WTC11 (cell line): ENCODE results near the gene USH1G. TPM values are rescaled to one million over a fixed set of nuclear protein-coding genes. Genes with fewer than 3 reads are reported as not detected.

Experiments used
- ATAC-seq: fragments of 200-7000 bp; cut with Tn5 transposase; 2 replicates; pipeline ENCODE4 v1.10.0; 2021; ENCODE audit warnings: mild to moderate bottlenecking, moderate library complexity
- CTCF ChIA-PET: fragments of 300-600 bp; sonication (Branson Sonifier 250); formaldehyde crosslinking; loops from one replicate; lab custom pipeline; 2021; ENCODE audit warnings: antibody characterized with exemption; lab: Charles Lee
- POLR2A ChIA-PET: fragments of 350-600 bp; sonication (Branson Sonifier 250); formaldehyde crosslinking; loops from one replicate; lab custom pipeline; 2021; ENCODE audit warnings: antibody characterized with exemption; lab: Charles Lee
- DNase-seq: peaks from one replicate; pipeline ENCODE4 v3.0.0; 2021; ENCODE audit warnings: low spot score
- H3K27ac Mint-ChIP-seq: 2 replicates; pipeline ENCODE4 v1.8.0; 2021; ENCODE audit warnings: mixed read lengths
- H3K27me3 Mint-ChIP-seq: 2 replicates; pipeline ENCODE4 v1.8.0; 2021; ENCODE audit warnings: low read depth, mild to moderate bottlenecking, moderate library complexity, mixed read lengths
- H3K36me3 Mint-ChIP-seq: 2 replicates; pipeline ENCODE4 v1.8.0; 2021; ENCODE audit warnings: mixed read lengths
- H3K4me1 Mint-ChIP-seq: 2 replicates; pipeline ENCODE4 v1.8.0; 2022; ENCODE audit warnings: mixed read lengths
- H3K4me3 Mint-ChIP-seq: 2 replicates; pipeline ENCODE4 v1.8.0; 2021; ENCODE audit warnings: mild to moderate bottlenecking, moderate library complexity, mixed read lengths
- H3K9me3 Mint-ChIP-seq: 2 replicates; pipeline ENCODE4 v1.8.0; 2021; ENCODE audit warnings: mixed read lengths
- ATF3 ChIP-seq: sonication (generic); formaldehyde crosslinking; conservative IDR thresholded peaks from 2 replicates; pipeline ENCODE4 v1.8.1; 2022; ENCODE audit warnings: mild to moderate bottlenecking, missing genetic modification reagents
- CREB1 ChIP-seq: sonication (generic); formaldehyde crosslinking; IDR thresholded peaks from 2 replicates; pipeline ENCODE4 v1.8.0; 2023; ENCODE audit warnings: mild to moderate bottlenecking, missing genetic modification reagents
- CREM ChIP-seq: sonication (generic); formaldehyde crosslinking; IDR thresholded peaks from 2 replicates; pipeline ENCODE4 v1.8.1; 2022; ENCODE audit warnings: mild to moderate bottlenecking, missing genetic modification reagents, moderate library complexity
- E2F4 ChIP-seq: sonication (generic); formaldehyde crosslinking; IDR thresholded peaks from 2 replicates; pipeline ENCODE4 v1.8.1; 2022; ENCODE audit warnings: low read depth, mild to moderate bottlenecking, moderate library complexity, missing genetic modification reagents, borderline replicate concordance
- FOXK1 ChIP-seq: sonication (generic); formaldehyde crosslinking; IDR thresholded peaks from 2 replicates; pipeline ENCODE4 v1.8.0; 2022; ENCODE audit warnings: mild to moderate bottlenecking, moderate library complexity, missing genetic modification reagents
- NFATC4 ChIP-seq: fragments of 250-450 bp; sonication (Bioruptor Pico); IDR thresholded peaks from 2 replicates; pipeline ENCODE4 v1.9.0; 2021; ENCODE audit warnings: mild to moderate bottlenecking
- PRDM15 ChIP-seq: sonication (generic); formaldehyde crosslinking; IDR thresholded peaks from 2 replicates; pipeline ENCODE4 v1.8.0; 2022; ENCODE audit warnings: missing genetic modification reagents
- RELA ChIP-seq: sonication (generic); formaldehyde crosslinking; IDR thresholded peaks from 2 replicates; pipeline ENCODE4 v1.8.1; 2022; ENCODE audit warnings: missing genetic modification reagents, mild to moderate bottlenecking, borderline replicate concordance
- ZNF232 ChIP-seq: sonication (generic); formaldehyde crosslinking; IDR thresholded peaks from 2 replicates; pipeline ENCODE4 v1.8.0; 2022; ENCODE audit warnings: mild to moderate bottlenecking, missing genetic modification reagents
- ZNF396 ChIP-seq: fragments of 250-450 bp; sonication (Bioruptor Pico); IDR thresholded peaks from 2 replicates; pipeline ENCODE4 v1.8.0; 2021; ENCODE audit warnings: mild to moderate bottlenecking, moderate library complexity, borderline replicate concordance
- ZSCAN18 ChIP-seq: fragments of 250-450 bp; sonication (Bioruptor Pico); IDR thresholded peaks from 2 replicates; pipeline ENCODE4 v2.1.2; 2022; ENCODE audit warnings: mild to moderate bottlenecking, moderate library complexity
- total RNA-seq: library from RNA; stranded (reverse); gene quantifications from 3 replicates; pipeline ENCODE4 v1.2.3, GENCODE V29; 2021
- TF ChIP-seq, protein P1 (sequence below): fragments of 250-450 bp; sonication (Bioruptor Pico); IDR thresholded peaks from 2 replicates; pipeline ENCODE4 v1.9.0; 2021; ENCODE audit warnings: mild to moderate bottlenecking
- TF ChIP-seq, protein P2 (sequence below): sonication (generic); formaldehyde crosslinking; IDR thresholded peaks from 2 replicates; pipeline ENCODE4 v1.8.0; 2022; ENCODE audit warnings: mild to moderate bottlenecking, missing genetic modification reagents

USH1G gene
- total RNA-seq, 1 experiment from 2014 or later, result 1.9 TPM

DNA sequence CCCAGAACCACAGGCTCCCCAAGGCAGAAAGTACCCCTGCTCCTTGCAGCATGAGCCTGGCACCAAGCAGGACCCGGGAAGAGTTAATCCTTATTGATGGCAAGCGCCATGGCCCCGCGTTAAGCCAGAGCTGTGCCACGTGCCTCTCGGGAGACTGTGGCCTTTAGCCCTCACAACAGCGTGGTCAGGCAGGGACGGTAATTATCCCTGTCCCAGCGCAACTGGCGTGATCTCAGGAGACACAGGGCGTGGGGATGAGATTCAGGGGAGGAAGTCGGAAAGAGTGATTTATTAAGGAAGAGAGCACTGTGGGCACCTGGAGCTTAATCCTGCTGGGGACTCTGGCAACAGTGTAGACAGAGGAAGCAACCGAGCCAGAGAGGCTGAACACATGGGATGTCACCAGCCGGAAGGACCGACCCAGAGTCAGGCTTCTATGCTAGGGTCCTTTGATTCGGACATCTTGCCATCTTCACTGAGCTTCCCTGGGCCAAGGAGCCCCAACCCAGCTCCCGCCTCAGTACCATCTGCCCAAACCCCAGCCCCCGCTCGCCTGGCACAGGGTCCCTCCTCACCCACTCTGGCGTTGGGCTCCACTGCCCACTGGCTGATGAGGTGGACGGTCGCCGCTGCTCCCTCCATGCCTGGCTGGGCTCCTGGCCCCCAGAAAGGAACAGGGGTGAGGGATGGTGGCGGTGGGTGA is 29.5 kb upstream of the USH1G start:
- CTCF ChIA-PET, result interaction anchor here (0.9 to 2.8 kb wide), 6 partner anchors 8 to 33 kb away, joined by 3 to 17 read pairs (median 4); partner anchors contain the start of genes OTOP2 and USH1G
- no peak for DNase-seq
- peaks cover 9% of the 10 kb centered on the region for H3K4me1 Mint-ChIP-seq
- H3K27me3 Mint-ChIP-seq, result peaks cover 9% of the 10 kb centered on the region
- peak overlapping the region; percentile 38; the same call in 1 of the 2 replicates for H3K4me3 Mint-ChIP-seq
- POLR2A ChIA-PET, result no interaction called here
- H3K9me3 Mint-ChIP-seq, result no peaks in the 10 kb centered on the region
- H3K27ac Mint-ChIP-seq, result no peak overlapping the region
- H3K36me3 Mint-ChIP-seq, result no peaks in the 10 kb centered on the region
- TF ChIP-seq, protein P1, sequence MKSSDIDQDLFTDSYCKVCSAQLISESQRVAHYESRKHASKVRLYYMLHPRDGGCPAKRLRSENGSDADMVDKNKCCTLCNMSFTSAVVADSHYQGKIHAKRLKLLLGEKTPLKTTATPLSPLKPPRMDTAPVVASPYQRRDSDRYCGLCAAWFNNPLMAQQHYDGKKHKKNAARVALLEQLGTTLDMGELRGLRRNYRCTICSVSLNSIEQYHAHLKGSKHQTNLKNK, result no peak
- TF ChIP-seq E2F4 (CRISPR knock-in tag), result no peak
- TF ChIP-seq, protein P2, sequence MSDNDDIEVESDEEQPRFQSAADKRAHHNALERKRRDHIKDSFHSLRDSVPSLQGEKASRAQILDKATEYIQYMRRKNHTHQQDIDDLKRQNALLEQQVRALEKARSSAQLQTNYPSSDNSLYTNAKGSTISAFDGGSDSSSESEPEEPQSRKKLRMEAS (CRISPR knock-in tag), result 0 out of 2 replicates have a peak, but pooled peaks have one; percentile 25
- TF ChIP-seq ATF3, result 0 out of 2 replicates have a peak, but pooled peaks have one; percentile 18
- no peak for TF ChIP-seq CREB1 (CRISPR knock-in tag)
- TF ChIP-seq ZSCAN18, result no peak
- TF ChIP-seq ZNF232 (CRISPR knock-in tag), result no peak
- no peak for TF ChIP-seq NFATC4 (CRISPR knock-in tag)
- TF ChIP-seq RELA (CRISPR knock-in tag), result no peak
- TF ChIP-seq ZNF396 (CRISPR knock-in tag), result no peak
- peak; percentile 13 for ATAC-seq

GRCh38 chr17:74951680-74952421 is 28.8 kb upstream of the USH1G start:
- H3K4me3 Mint-ChIP-seq, result peak overlapping the region; percentile 38; the same call in 1 of the 2 replicates
- H3K36me3 Mint-ChIP-seq, result no peaks in the 10 kb centered on the region
- TF ChIP-seq FOXK1 (0 out of 2 replicates have a peak, but pooled peaks have one; percentile 12), PRDM15 (CRISPR knock-in tag) (peak; percentile 34; the same call in 1 of the 2 replicates), CREM (CRISPR knock-in tag) (no peak)
- CTCF ChIA-PET, result interaction anchor here (1.1 to 2.8 kb wide), 4 partner anchors 9 to 29 kb away, joined by 3 to 17 read pairs (median 7); partner anchors contain the start of genes OTOP2 and USH1G
- peaks cover 9% of the 10 kb centered on the region for H3K4me1 Mint-ChIP-seq
- ATAC-seq, result peak; percentile 87
- POLR2A ChIA-PET, result no interaction called here
- peaks cover 9% of the 10 kb centered on the region for H3K27me3 Mint-ChIP-seq
- DNase-seq, result peak; percentile 84
- no peaks in the 10 kb centered on the region for H3K9me3 Mint-ChIP-seq
- no peak overlapping the region for H3K27ac Mint-ChIP-seq
